ENCODE results near the gene CACNA1B.

Gene CACNA1B

GRCh38 chr9:137948642-137949041 lies 71.1 kb downstream of the CACNA1B start:
- TF ChIP-seq CTCF (IDR thresholded peaks at IDR 0.05; ENCODE audit: borderline replicate concordance, control extremely low read depth, extremely low read depth, insufficient read depth, missing control alignments): no peak
- DNase-seq (ENCODE audit: low spot score): no peak
- in situ Hi-C loops (cut with MboI; ENCODE audit: low sequenced_read_pairs, unreplicated experiment): no loop called here

- no peak for DNase-seq (ENCODE audit: low spot score)
- TF ChIP-seq CTCF (IDR thresholded peaks at IDR 0.05; ENCODE audit: borderline replicate concordance, control extremely low read depth, extremely low read depth, insufficient read depth, missing control alignments): no peak
- in situ Hi-C loops (cut with MboI; ENCODE audit: low sequenced_read_pairs, unreplicated experiment): no loop called here
These were observed 71.7 kb downstream of the CACNA1B start for GRCh38 chr9:137949260-137949659.

GRCh38 chr9:137951107-137951506 lies 73.5 kb downstream of the CACNA1B start:
- DNase-seq (ENCODE audit: low spot score): no peak
- TF ChIP-seq CTCF (IDR thresholded peaks at IDR 0.05; ENCODE audit: borderline replicate concordance, control extremely low read depth, extremely low read depth, insufficient read depth, missing control alignments): no peak
- in situ Hi-C loops (cut with MboI; ENCODE audit: low sequenced_read_pairs, unreplicated experiment): no loop called here

GRCh38 chr9:137951597-137952490 lies 74.3 kb downstream of the CACNA1B start:
- peak; percentile 10 for DNase-seq (ENCODE audit: low spot score)
- TF ChIP-seq CTCF (IDR thresholded peaks at IDR 0.05; ENCODE audit: borderline replicate concordance, control extremely low read depth, extremely low read depth, insufficient read depth, missing control alignments): no peak
- in situ Hi-C loops (cut with MboI; ENCODE audit: low sequenced_read_pairs, unreplicated experiment): no loop called here

GRCh38 chr9:137952976-137953666 lies 75.5 kb downstream of the CACNA1B start:
- peak; percentile 12 for DNase-seq (ENCODE audit: low spot score)
- no peak for TF ChIP-seq CTCF (IDR thresholded peaks at IDR 0.05; ENCODE audit: borderline replicate concordance, control extremely low read depth, extremely low read depth, insufficient read depth, missing control alignments)
- in situ Hi-C loops (cut with MboI; ENCODE audit: low sequenced_read_pairs, unreplicated experiment): no loop called here

GRCh38 chr9:137953683-137954438 lies 76.3 kb downstream of the CACNA1B start:
- in situ Hi-C loops (cut with MboI; ENCODE audit: low sequenced_read_pairs, unreplicated experiment): no loop called here
- DNase-seq (ENCODE audit: low spot score): peak; percentile 17
- TF ChIP-seq CTCF (IDR thresholded peaks at IDR 0.05; ENCODE audit: borderline replicate concordance, control extremely low read depth, extremely low read depth, insufficient read depth, missing control alignments): no peak
